ENCODE results near the gene P3H2.

DNA sequence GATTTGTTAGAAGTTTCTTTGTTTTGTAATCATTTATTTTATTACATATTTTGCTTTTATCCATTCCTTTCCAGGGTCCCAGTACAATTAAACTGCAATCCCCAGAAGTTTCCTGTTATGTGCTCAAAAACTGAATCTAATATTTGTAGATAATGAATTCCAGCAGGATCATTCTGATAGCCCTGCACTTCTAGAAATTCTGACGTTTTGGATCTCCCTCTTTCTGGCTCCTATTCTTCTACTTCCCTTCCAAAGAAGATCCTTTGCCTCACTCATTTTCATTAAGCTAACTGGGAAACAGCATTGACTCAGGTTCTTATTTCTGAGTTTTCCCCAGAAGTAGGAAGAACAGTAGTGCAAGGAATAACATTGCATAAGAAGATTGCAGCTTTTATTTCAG is 9.9 kb downstream of the P3H2 start:
- TF ChIP-seq, protein P1, sequence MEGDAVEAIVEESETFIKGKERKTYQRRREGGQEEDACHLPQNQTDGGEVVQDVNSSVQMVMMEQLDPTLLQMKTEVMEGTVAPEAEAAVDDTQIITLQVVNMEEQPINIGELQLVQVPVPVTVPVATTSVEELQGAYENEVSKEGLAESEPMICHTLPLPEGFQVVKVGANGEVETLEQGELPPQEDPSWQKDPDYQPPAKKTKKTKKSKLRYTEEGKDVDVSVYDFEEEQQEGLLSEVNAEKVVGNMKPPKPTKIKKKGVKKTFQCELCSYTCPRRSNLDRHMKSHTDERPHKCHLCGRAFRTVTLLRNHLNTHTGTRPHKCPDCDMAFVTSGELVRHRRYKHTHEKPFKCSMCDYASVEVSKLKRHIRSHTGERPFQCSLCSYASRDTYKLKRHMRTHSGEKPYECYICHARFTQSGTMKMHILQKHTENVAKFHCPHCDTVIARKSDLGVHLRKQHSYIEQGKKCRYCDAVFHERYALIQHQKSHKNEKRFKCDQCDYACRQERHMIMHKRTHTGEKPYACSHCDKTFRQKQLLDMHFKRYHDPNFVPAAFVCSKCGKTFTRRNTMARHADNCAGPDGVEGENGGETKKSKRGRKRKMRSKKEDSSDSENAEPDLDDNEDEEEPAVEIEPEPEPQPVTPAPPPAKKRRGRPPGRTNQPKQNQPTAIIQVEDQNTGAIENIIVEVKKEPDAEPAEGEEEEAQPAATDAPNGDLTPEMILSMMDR (IDR thresholded peaks at IDR 0.05): no peak
- no peak for TF ChIP-seq POLR2A (IDR thresholded peaks at IDR 0.05)

Data from thyroid gland (tissue), 4 donors.